Stomach (tissue), 9 donors: ENCODE results near the gene MADCAM1. TPM values are rescaled to one million over a fixed set of nuclear protein-coding genes. Genes with fewer than 3 reads are reported as not detected.
"Not testable (repeated sequence)": the region's sequence is repeated elsewhere in the genome, so short reads cannot be mapped to it uniquely, and the experiment has no call there.

Experiments used
- DNase-seq, 2 donors: peaks; one replicate each; pipeline versions ENCODE4 v3.0.0 to v3.0.0-alpha.2; 2013 to 2019
- H3K27ac ChIP-seq, 5 donors: fragments of 200-600 bp in 4 of 5; sonication (generic) in 4 of 5; one replicate each; pipeline ENCODE4 v1.5.1; 2013 to 2019; ENCODE audit warnings: mild to moderate bottlenecking in 1 of 5, moderate library complexity in 1 of 5
- H3K27me3 ChIP-seq, 3 donors: fragments of 200-600 bp; sonication (generic); one replicate each; pipeline ENCODE4 v1.5.1; 2017 to 2019; ENCODE audit warnings: mixed run types in 1 of 3
- H3K36me3 ChIP-seq, 4 donors: fragments of 200-600 bp; sonication (generic); 1 replicate in 3 of 4; 2 replicates in 1 of 4; pipeline ENCODE4 v1.5.1; 2016 to 2019
- H3K4me1 ChIP-seq, 4 donors: fragments of 200-600 bp; sonication (generic); one replicate each; pipeline ENCODE4 v1.5.1; 2016 to 2019
- H3K4me3 ChIP-seq, 4 donors: fragments of 200-600 bp; sonication (generic) in 3 of 4; one replicate each; pipeline ENCODE4 v1.5.1; 2016 to 2019; ENCODE audit warnings: mild to moderate bottlenecking in 1 of 4
- H3K9me3 ChIP-seq, 4 donors: fragments of 200-600 bp; sonication (generic); one replicate each; pipeline ENCODE4 v1.5.1; 2016 to 2019
- CTCF ChIP-seq, 7 experiments: fragments of 450-650 bp in 4 of 7; fragments of 200-600 bp in 3 of 7; sonication (generic) in 3 of 7; IDR thresholded peaks; one replicate each; pipeline ENCODE4 v1.5.1; 2016 to 2019; ENCODE audit warnings: antibody characterized with exemption in 7 of 7, control low read depth in 2 of 7, mild to moderate bottlenecking in 1 of 7
- EP300 ChIP-seq: sonication (generic); formaldehyde crosslinking; IDR thresholded peaks from one replicate; pipeline ENCODE4 v1.6.1; 2017; ENCODE audit warnings: antibody characterized with exemption
- POLR2A ChIP-seq, 4 donors: fragments of 450-650 bp; IDR thresholded peaks; one replicate each; pipeline ENCODE4 v1.6.1; 2016; ENCODE audit warnings: antibody characterized with exemption in 4 of 4, control low read depth in 2 of 4, mild to moderate bottlenecking in 1 of 4, moderate library complexity in 1 of 4
- POLR2AphosphoS5 ChIP-seq, 3 donors: sonication (generic); formaldehyde crosslinking; IDR thresholded peaks; one replicate each; pipeline ENCODE4 v1.6.1; 2016; ENCODE audit warnings: antibody characterized with exemption in 3 of 3
- WGBS, 5 donors: extraction: QIAGEN DNeasy Blood & Tissue Kit in 3 of 5; methylation state at CpG; one replicate each; pipeline versions ENCODE4 v1.1.5 to v1.1.7; 2013 to 2018; 5-methylcytosine and 5-hydroxymethylcytosine counted together
- intact Hi-C: fragments of 100-400 bp; cut with DNase I; formaldehyde crosslinking; loops from one replicate; pipeline ENCODE4 v1.15.1; 2023; ENCODE audit warnings: low total_unique reads
- polyA plus RNA-seq, 3 donors: library from polyadenylated mRNA; stranded (reverse); fragments of 200-250 nt; gene quantifications; one replicate each; pipeline ENCODE4 v1.2.3, GENCODE V29; 2013
- total RNA-seq, 5 donors: library from RNA; depleted of rRNA; stranded (reverse); fragments of >200 nt; gene quantifications; one replicate each; pipeline versions ENCODE4 v1.1.0 to v1.2.3, GENCODE V29; 2014 to 2016
- donor health status: healthy with polysubstance abuse.
- donor health status: Bipolar disorder and iron deficiency.
- donor health status: healthy.

MADCAM1 gene
- total and polyA plus RNA-seq, 8 donors = 0.45 to 11.9 (median 2.3) TPM; not detected in 1

DNA sequence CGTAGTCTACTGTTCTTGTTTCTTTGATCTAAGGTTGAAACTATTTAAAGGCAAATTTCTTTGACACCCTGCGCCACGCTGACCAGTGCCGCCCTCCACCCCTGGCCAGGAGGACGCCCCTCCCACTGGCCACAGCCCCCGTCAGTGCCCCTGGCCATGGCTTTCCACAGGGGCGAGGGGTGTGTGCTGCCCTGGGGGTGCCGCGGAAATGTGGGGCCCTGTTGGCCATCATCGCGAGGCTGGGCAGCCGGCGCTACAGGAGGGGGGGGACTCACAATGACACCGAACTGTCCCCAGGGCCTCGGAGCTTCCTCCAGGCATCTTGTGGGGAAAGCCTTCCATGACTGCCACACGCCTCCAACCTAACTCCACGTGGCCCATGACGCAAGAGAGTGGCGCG, 46.4 kb upstream of the MADCAM1 start:
- Histone ChIP-seq H3K4me1 (peaks cover 0 to 16% (median 3%) of the 10 kb centered on the region in 4 donors), H3K27me3 (no peaks in the 10 kb centered on the region), H3K27ac (no peak overlapping the region), H3K9me3 (peaks cover 0 to 7% (median 0%) of the 10 kb centered on the region in 4 donors), H3K4me3 (no peak overlapping the region), H3K36me3 (peaks cover 0 to 2% (median 0%) of the 10 kb centered on the region in 4 donors)
- intact Hi-C loops = no loop called here
- TF ChIP-seq EP300 (no peak), POLR2A (IDR thresholded peaks at IDR 0.05) (no peak), POLR2AphosphoS5 (IDR thresholded peaks at IDR 0.05) (no peak), CTCF (IDR thresholded peaks at IDR 0.05) (no peak)
- WGBS, 5 donors = 93 to 96% (median 94%) methylated on average over 20 of the region's 20 CpGs
- no peak for DNase-seq

DNA sequence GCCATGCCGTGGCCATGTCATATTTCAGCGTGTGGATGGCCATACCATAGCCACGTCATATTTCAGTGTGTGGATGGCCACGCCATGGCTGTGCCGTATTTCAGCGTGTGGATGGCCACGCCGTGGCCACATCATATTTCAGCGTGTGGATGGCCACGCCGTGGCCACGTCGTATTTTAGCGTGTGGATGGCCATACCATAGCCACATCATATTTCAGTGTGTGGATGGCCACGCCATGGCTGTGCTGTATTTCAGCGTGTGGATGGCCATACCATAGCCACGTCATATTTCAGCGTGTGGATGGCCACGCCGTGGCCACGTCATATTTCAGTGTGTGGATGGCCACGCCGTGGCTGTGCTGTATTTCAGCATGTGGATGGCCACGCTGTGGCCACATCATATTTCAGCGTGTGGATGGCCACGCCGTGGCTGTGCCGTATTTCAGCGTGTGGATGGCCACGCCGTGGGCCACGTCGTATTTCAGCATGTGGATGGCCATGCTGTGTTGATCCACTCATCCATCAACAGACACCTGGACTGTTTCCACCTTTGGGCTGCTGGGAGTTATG, 45.3 kb upstream of the MADCAM1 start:
- H3K4me1 ChIP-seq = peaks cover 0 to 16% (median 3%) of the 10 kb centered on the region in 4 donors

GRCh38 chr19:452829-453228, 43.5 kb upstream of the MADCAM1 start:
- no peak overlapping the region for H3K4me3 ChIP-seq
- WGBS, 5 donors = 90 to 97% (median 93%) methylated on average over 16 of the region's 16 CpGs
- H3K27ac ChIP-seq = no peak overlapping the region
- no peak for DNase-seq
- H3K4me1 ChIP-seq = peaks cover 0 to 8% (median 2%) of the 10 kb centered on the region in 4 donors
- no peak for TF ChIP-seq POLR2A (IDR thresholded peaks at IDR 0.05)
- TF ChIP-seq EP300 = no peak
- no peak for TF ChIP-seq CTCF (IDR thresholded peaks at IDR 0.05)
- TF ChIP-seq POLR2AphosphoS5 (IDR thresholded peaks at IDR 0.05) = no peak
- intact Hi-C loops = no loop called here
- H3K36me3 ChIP-seq = peaks cover 0 to 13% (median 0%) of the 10 kb centered on the region in 4 donors
- no peaks in the 10 kb centered on the region for H3K27me3 ChIP-seq
- peaks cover 0 to 7% (median 0%) of the 10 kb centered on the region in 4 donors for H3K9me3 ChIP-seq

More for the DNA sequence above, 45.3 kb upstream of the MADCAM1 start:
- DNase-seq, H3K27me3 ChIP-seq, H3K27ac ChIP-seq, H3K4me3 ChIP-seq, intact Hi-C loops, H3K9me3 ChIP-seq: not testable (repeated sequence)
- peaks cover 0 to 13% (median 0%) of the 10 kb centered on the region in 4 donors for H3K36me3 ChIP-seq
- WGBS, 5 donors = 91 to 99% (median 95%) methylated on average over 32 to 33 of the region's 33 CpGs

DNA sequence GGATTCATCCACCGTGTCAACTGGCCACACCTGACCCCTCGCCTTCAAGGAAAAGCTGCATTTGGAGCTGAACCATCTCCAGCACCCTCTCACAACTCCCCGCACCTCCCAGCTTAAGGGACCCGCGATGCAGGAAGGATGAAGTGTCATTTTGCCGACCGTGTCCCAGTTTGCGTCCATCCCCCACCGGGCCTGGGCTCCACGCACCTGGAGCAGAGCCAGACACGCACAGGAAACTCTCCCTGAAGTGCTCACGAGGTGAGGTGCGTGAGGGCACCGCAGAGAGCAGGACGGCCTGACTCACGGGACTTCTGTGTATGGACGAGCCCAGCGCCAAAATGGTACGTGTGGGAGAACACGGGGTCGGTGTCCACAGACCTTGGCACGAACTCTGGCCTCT, 42.7 kb upstream of the MADCAM1 start:
- H3K27me3 ChIP-seq = no peaks in the 10 kb centered on the region
- TF ChIP-seq EP300 (no peak), POLR2A (IDR thresholded peaks at IDR 0.05) (no peak)
- intact Hi-C loops = no loop called here
- peaks cover 0 to 2% (median under 1%) of the 10 kb centered on the region in 4 donors for H3K4me1 ChIP-seq
- no peak overlapping the region for H3K27ac ChIP-seq
- peaks cover 0 to 13% (median 0%) of the 10 kb centered on the region in 4 donors for H3K36me3 ChIP-seq
- 91 to 95% (median 94%) methylated on average over 19 to 22 of the region's 22 CpGs for WGBS, 5 donors
- H3K4me3 ChIP-seq = no peak overlapping the region
- no peak for DNase-seq
- H3K9me3 ChIP-seq = peaks cover 0 to 7% (median 0%) of the 10 kb centered on the region in 4 donors

- H3K27ac ChIP-seq = no peak overlapping the region
- peaks cover 7 to 18% (median 13%) of the 10 kb centered on the region in 4 donors for H3K4me1 ChIP-seq
- peaks cover 0 to 7% (median 0%) of the 10 kb centered on the region in 4 donors for H3K9me3 ChIP-seq
- TF ChIP-seq CTCF (IDR thresholded peaks at IDR 0.05) = no peak
- no peak for TF ChIP-seq POLR2AphosphoS5 (IDR thresholded peaks at IDR 0.05)
- no peak for TF ChIP-seq EP300
- no peak for TF ChIP-seq POLR2A (IDR thresholded peaks at IDR 0.05)
- H3K36me3 ChIP-seq = peaks cover 0 to 13% (median 0%) of the 10 kb centered on the region in 4 donors
- peaks cover 0 to 9% (median 3%) of the 10 kb centered on the region in 3 donors for H3K27me3 ChIP-seq
- WGBS, 5 donors = 95 to 97% (median 95%) methylated on average over 30 to 39 of the region's 39 CpGs
- DNase-seq = no peak
- intact Hi-C loops = no loop called here
- H3K4me3 ChIP-seq = no peak overlapping the region
Observed at GRCh38 chr19:455031-455705, 41.1 kb upstream of the MADCAM1 start.
